ENCODE data around the gene GPR4.
"Not testable (repeated sequence)": the region's sequence is repeated elsewhere in the genome, so short reads cannot be mapped to it uniquely, and the experiment has no call there.

Gene GPR4

GRCh38 chr19:45621976-45622503 is 20.0 kb upstream of the GPR4 start:
- DNase-seq: no peak

GRCh38 chr19:45621389-45621788 is 19.4 kb upstream of the GPR4 start:
- DNase-seq: no peak

GRCh38 chr19:45616704-45617017 is 14.6 kb upstream of the GPR4 start:
- no peak for DNase-seq

- peak; percentile 22 to 56 for DNase-seq
Measured at GRCh38 chr19:45615795-45616703, 14.0 kb upstream of the GPR4 start.

- not testable (repeated sequence) for DNase-seq
Measured at GRCh38 chr19:45615056-45615455, 13.0 kb upstream of the GPR4 start.

- DNase-seq: no peak
Measured at GRCh38 chr19:45613926-45614725, 12.1 kb upstream of the GPR4 start.

GRCh38 chr19:45608948-45609347 is 6.9 kb upstream of the GPR4 start:
- no peak for DNase-seq

GRCh38 chr19:45607071-45608029 is 5.3 kb upstream of the GPR4 start:
- peak; percentile 31 to 51 for DNase-seq

GRCh38 chr19:45601115-45601514 is 897 bp downstream of the GPR4 start:
- no peak for DNase-seq

GRCh38 chr19:45600340-45600885 is 1.6 kb downstream of the GPR4 start:
- DNase-seq: no peak

GRCh38 chr19:45599286-45599685 is 2.7 kb downstream of the GPR4 start:
- DNase-seq: no peak

GRCh38 chr19:45598267-45599001 is 3.6 kb downstream of the GPR4 start:
- DNase-seq: no peak

- no peak for DNase-seq
Measured at GRCh38 chr19:45597425-45598111, 4.4 kb downstream of the GPR4 start.

GRCh38 chr19:45595814-45596213 is 6.2 kb downstream of the GPR4 start:
- no peak for DNase-seq

GRCh38 chr19:45593520-45593919 is 8.5 kb downstream of the GPR4 start:
- no peak for DNase-seq

GRCh38 chr19:45592366-45592765 is 9.6 kb downstream of the GPR4 start:
- no peak for DNase-seq

GRCh38 chr19:45591638-45592005 is 10.4 kb downstream of the GPR4 start:
- no peak for DNase-seq

GRCh38 chr19:45591004-45591637 is 10.9 kb downstream of the GPR4 start:
- DNase-seq: no peak

- no peak for DNase-seq
Measured at GRCh38 chr19:45590300-45591003, 11.6 kb downstream of the GPR4 start.

- no peak for DNase-seq
Measured at GRCh38 chr19:45589768-45590167, 12.2 kb downstream of the GPR4 start.

All from NCI-H2081 (cell line).